Lower lobe of right lung (tissue), 2 donors: ENCODE data around the gene SLC25A22. TPM values are rescaled to one million over a fixed set of nuclear protein-coding genes. Genes with fewer than 3 reads are reported as not detected.
A peak's percentile ranks its signal among the peaks of the same experiment; 100 is the strongest.

ENCODE experiments used
- ATAC-seq, 2 donors: fragments of 200-7000 bp; cut with Tn5 transposase; one replicate each; pipeline ENCODE4 v1.9.1; 2020 to 2022; ENCODE audit warnings: mild to moderate bottlenecking in 2 of 2, moderate library complexity in 2 of 2
- DNase-seq: peaks from one replicate; pipeline ENCODE4 v3.0.0-alpha.2; 2020
- H3K27ac ChIP-seq: fragments of 200-600 bp; one replicate; pipeline ENCODE4 v1.8.0; 2022
- H3K27me3 ChIP-seq: fragments of 200-600 bp; one replicate; pipeline ENCODE4 v1.8.0; 2022; ENCODE audit warnings: low read depth
- H3K36me3 ChIP-seq: fragments of 200-600 bp; one replicate; pipeline ENCODE4 v1.8.0; 2022; ENCODE audit warnings: mild to moderate bottlenecking
- H3K4me1 ChIP-seq: fragments of 200-600 bp; one replicate; pipeline ENCODE4 v1.8.0; 2022
- H3K4me3 ChIP-seq: fragments of 200-600 bp; one replicate; pipeline ENCODE4 v1.8.0; 2022; ENCODE audit warnings: mild to moderate bottlenecking
- H3K9me3 ChIP-seq: fragments of 200-600 bp; one replicate; pipeline ENCODE4 v1.8.0; 2022
- CTCF ChIP-seq: fragments of 200-600 bp; IDR thresholded peaks from one replicate; pipeline ENCODE4 v1.8.0; 2022; ENCODE audit warnings: antibody characterized with exemption, mild to moderate bottlenecking
- intact Hi-C: fragments of 100-400 bp; cut with DNase I; formaldehyde crosslinking; loops from one replicate; pipeline ENCODE4 v1.11.0; 2022
- total RNA-seq: library from RNA; stranded (reverse); fragmentation: NEBNext Ultra II Directional; extraction: Animal tissue kit (Norgen Biotek cat#: 25700); gene quantifications from one replicate; pipeline ENCODE4 v1.2.1, GENCODE V29; 2021
- donor health status: DM: no; HTN: yes; CAD: no; lungs with severe emphysema.

Gene SLC25A22
- total RNA-seq, 1 donor from 2014 or later: 18.2 TPM

- intact Hi-C loops: no loop called here
- H3K4me1 ChIP-seq: peaks cover 78% of the 10 kb centered on the region
Measured at GRCh38 chr11:843818-844692, 46.0 kb upstream of the SLC25A22 start.

GRCh38 chr11:843086-843734, 45.1 kb upstream of the SLC25A22 start:
- TF ChIP-seq CTCF: no peak
- no peaks in the 10 kb centered on the region for H3K27me3 ChIP-seq
- intact Hi-C loops: no loop called here
- peak overlapping the region; percentile 99 for H3K4me3 ChIP-seq
- H3K9me3 ChIP-seq: no peaks in the 10 kb centered on the region
- peak overlapping the region; percentile 94 for H3K27ac ChIP-seq
- DNase-seq (no peak), ATAC-seq (no peak)
- H3K36me3 ChIP-seq: peaks cover 27% of the 10 kb centered on the region
- peaks cover 77% of the 10 kb centered on the region for H3K4me1 ChIP-seq

More at GRCh38 chr11:843818-844692, 46.0 kb upstream of the SLC25A22 start:
- H3K36me3 ChIP-seq: peaks cover 19% of the 10 kb centered on the region
- peak overlapping the region; percentile 94 for H3K27ac ChIP-seq
- no peak for TF ChIP-seq CTCF
- ATAC-seq (peak; percentile 73), DNase-seq (peak; percentile 96)
- peak overlapping the region; percentile 99 for H3K4me3 ChIP-seq
- no peaks in the 10 kb centered on the region for H3K9me3 ChIP-seq
- H3K27me3 ChIP-seq: no peaks in the 10 kb centered on the region

- Histone ChIP-seq H3K36me3 (peaks cover 35% of the 10 kb centered on the region), H3K9me3 (no peaks in the 10 kb centered on the region), H3K4me3 (peak within 1 kb of the TSS; percentile 99), H3K27me3 (no peaks in the 10 kb centered on the region), H3K4me1 (peaks cover 78% of the 10 kb centered on the region), H3K27ac (peak within 1 kb of the TSS; percentile 94)
- DNase-seq: peak; percentile 95
- TF ChIP-seq CTCF: no peak
- ATAC-seq: peak; percentile 67
- intact Hi-C loops: no loop called here
Measured at GRCh38 chr11:842370-843002, 44.4 kb upstream of the SLC25A22 start, which contains the start of the genes POLR2L and TSPAN4. Gene POLR2L (minus strand): TSS chr11:842529. CDS start chr11:842508, 21 bp downstream. Gene TSPAN4 (plus strand): TSS chr11:842852. CDS start chr11:850305, 7,453 bp downstream.

GRCh38 chr11:841981-842369, 43.9 kb upstream of the SLC25A22 start:
- Histone ChIP-seq H3K4me3 (peak overlapping the region; percentile 99), H3K27ac (peak overlapping the region; percentile 94), H3K36me3 (peaks cover 40% of the 10 kb centered on the region), H3K4me1 (peaks cover 77% of the 10 kb centered on the region), H3K27me3 (no peaks in the 10 kb centered on the region), H3K9me3 (no peaks in the 10 kb centered on the region)
- TF ChIP-seq CTCF: no peak
- intact Hi-C loops: no loop called here
- no peak for DNase-seq
- ATAC-seq: peak in 1 of 2 donors; percentile 3

- DNase-seq: no peak
- H3K27ac ChIP-seq: peak overlapping the region; percentile 6
Measured at GRCh38 chr11:839875-840617, 42.0 kb upstream of the SLC25A22 start.

More at GRCh38 chr11:839875-840617, 42.0 kb upstream of the SLC25A22 start:
- peak overlapping the region; percentile 99 for H3K4me3 ChIP-seq
- H3K27me3 ChIP-seq: no peaks in the 10 kb centered on the region
- H3K4me1 ChIP-seq: peaks cover 66% of the 10 kb centered on the region
- no peak for ATAC-seq
- H3K9me3 ChIP-seq: no peaks in the 10 kb centered on the region
- peaks cover 52% of the 10 kb centered on the region for H3K36me3 ChIP-seq
- TF ChIP-seq CTCF: no peak
- intact Hi-C loops: no loop called here
